Stimulated activated CD8-positive, alpha-beta memory T cell treated with anti-CD3 and anti-CD28 coated beads, Interleukin-15, amount 100 ng/mL, for 4 hours (primary cell): Measurements from ENCODE around the gene ZFP36L2.

ENCODE experiments used
- DNase-seq, 2 donors: peaks; one replicate each; pipeline ENCODE4 v3.0.0-alpha.2; 2020; ENCODE audit warnings: low read depth in 2 of 2

The ZFP36L2 gene

DNA sequence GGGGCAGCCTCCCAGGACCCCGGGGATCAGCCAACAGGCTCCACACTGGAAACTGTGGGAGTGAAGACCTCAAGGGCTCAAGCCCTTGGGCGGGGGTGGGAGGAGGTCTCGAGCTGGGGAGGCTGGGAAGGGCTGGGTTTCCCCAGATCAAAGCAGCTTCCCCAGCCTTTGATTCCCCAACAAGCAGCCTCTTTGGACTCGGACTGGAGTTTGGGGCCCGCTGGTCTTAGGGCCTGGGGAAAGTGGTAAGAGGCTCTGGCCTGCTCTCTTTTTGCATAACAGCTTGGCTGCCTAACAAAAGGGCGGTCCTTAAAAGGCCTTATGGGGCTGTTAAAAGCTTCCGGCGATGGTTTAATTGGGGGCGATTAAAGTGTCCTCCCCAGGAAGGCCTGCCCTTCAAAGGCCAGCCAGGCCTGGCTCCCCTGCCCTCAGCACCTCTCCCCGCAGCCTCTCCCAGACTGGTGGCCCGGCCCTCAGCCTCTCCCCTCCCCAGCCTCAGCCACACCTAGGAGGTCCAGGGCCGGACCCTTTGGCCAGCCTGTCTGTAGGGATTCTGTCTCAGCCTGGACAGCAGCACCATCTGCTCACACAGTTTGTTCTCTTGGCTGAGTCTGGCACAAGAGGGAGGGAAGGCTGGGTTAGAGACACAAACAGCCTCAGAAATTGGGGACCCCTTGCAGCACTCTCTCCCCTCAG, 39.6 kb downstream of the ZFP36L2 start:
- no peak for DNase-seq

DNA sequence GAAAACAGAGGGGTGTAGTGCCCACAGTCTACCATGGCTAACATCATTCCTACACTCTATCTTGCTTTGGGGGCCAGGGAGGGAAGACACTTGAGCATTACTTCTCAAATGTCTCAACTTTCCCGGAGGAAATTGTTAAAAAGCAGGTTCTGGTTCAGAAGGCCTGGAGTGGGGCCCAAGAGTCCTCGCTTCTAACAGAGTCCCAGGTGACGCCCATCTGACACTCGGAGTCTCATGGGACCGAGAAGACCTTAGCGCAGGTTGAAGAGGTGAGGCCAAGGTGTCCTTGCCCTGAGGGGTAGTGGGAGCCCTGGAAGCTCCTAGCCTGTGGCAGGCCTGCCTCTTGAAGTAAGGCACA, 40.1 kb downstream of the ZFP36L2 start:
- DNase-seq: no peak

DNA sequence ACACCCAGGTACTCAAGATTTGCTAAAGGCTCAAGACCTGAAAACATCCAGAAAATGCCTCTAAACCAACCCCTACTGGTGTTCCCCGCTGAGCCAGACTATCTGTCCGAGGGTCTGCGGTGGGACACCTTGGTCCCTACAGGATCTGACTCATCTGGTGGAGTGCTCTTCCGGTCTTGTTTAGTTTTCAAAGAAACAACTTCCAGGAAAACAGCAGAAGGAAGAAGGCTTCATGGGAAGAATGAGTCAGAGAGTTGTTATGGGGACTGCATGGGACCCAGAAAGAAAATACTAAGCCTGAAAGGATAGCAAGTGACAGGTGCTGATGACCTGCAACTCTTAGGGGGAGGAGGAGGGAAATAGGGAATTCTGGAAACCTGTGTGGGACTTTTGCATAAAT, 41.3 kb downstream of the ZFP36L2 start:
- DNase-seq: no peak

DNA sequence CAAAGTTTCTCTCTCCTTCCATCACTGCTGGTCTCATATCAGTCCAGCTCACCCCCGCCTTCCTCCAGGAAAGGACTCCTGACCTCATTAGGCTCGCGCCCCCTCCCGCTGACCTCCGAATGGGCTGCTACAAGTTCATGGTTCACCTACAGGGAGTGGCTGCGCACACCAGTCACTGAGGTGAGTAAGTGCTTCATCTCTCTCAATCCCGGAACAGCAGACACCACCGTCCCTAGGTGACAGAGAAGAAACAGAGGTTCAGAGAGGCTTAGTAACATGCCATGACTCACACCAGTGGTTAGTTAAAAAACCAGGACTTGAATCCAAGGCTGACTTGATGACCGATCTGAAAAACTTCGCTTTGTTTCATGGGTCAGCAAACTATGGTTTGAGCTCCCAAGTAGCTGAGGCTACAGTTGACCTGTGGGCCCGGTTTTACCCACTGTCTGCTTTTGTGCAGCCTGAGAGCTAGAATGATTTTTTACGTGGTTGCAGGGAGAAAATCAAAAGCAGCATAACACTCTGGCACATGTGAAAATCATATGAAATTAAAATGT, 42.0 kb downstream of the ZFP36L2 start:
- peak in 1 of 2 donors; percentile 35 for DNase-seq

DNA sequence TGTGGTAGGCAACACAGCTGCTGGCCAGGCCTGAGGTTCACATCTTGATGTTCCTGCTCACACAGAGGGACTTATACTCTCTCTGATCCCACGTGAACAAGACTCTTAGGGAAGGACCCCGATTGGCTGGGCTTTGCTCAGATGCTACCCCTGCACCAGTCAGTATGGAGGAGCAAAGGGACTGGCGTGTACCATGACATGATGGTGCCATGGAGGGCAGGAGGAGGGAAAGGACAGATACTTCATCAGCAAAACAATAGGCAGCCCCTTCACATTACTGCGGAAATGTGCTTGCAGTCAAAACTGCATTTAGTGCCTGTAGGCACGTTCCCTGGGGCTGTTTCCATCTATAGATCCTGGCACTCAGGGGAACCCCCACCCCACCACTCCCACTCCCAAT, 42.7 kb downstream of the ZFP36L2 start:
- DNase-seq: no peak

DNA sequence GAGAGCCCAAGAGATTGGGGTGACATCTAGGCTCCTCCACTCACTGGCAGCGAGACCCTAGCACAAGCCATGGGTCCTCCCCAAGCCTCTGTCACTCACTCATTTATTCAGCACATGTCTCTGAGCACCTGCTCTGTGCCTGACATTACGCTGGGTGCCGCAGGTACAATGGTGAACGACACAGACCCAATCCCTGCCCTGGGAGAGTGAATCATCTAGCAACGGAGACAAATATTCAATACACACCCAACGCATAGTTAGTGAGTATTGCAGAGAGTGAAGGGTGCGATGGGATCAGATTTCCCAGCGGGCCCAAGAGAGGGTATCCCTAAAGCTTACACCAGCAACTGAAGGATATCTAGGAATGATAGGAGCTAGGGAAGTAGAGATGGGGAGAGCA, 45.5 kb downstream of the ZFP36L2 start:
- DNase-seq: no peak

DNA sequence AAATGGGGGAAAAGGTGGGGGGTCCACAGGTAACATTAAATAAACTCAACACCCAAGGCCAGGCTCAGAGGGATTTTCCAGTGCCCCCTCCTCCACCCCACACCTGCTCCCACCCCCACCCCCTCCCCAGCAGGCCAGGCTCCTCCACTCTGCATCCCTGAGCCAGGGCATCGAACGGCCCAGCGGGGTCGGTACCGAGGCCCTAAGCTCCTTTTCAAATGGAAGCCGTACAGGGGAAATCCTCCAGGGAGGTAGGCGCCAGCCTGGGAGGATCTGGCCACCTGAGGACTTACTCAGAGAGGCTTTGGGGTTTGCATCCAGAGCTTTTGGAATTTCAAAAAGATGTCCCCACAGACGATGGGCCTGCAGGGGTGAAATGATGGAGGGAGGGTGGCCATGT, 46.5 kb downstream of the ZFP36L2 start:
- DNase-seq: no peak

DNA sequence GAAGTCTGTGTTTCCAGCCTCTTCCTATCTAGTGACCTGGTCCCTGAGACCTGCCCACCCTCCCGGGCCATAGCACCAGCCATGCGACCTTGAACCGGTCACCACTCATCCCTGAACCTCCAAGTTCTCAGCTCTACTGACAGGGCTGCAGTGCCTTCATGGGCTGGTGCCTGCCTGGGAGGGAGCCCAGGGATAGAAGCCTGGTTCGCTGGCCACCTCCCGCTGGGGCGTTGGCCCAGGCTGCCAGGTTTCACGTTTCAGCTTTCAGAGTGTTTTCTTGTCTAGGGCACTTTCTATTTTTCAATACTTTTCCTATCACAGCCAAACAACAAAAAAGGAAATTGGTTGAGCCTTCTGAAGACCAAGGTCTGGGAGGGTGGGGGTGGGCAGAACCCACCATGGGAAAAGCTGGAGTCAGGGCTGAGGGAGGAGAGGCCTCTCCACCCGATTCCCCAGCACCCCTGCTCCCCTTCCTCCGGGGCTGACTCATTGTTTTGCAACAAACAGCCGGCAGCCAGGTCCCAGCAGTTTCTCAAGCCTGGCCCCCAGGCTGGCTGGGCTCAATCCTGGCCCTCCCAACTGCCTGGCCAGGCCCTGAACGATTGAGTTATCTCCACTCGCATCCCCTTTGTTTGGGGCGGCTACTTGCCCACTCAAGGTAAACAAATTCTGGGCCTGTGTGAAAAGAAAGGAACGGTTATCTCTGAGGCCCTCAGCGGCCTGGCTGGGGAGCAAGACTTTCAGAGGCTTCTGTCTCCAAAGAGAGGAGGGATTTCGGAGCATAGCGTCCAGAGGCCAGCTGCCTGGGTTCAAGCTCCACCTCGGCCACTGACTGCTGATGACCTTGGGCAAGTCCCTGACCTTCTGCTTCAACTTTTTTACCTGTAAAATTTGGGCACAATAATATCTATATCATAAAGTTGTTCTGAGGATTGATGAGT, 47.5 kb downstream of the ZFP36L2 start:
- DNase-seq: no peak

DNA sequence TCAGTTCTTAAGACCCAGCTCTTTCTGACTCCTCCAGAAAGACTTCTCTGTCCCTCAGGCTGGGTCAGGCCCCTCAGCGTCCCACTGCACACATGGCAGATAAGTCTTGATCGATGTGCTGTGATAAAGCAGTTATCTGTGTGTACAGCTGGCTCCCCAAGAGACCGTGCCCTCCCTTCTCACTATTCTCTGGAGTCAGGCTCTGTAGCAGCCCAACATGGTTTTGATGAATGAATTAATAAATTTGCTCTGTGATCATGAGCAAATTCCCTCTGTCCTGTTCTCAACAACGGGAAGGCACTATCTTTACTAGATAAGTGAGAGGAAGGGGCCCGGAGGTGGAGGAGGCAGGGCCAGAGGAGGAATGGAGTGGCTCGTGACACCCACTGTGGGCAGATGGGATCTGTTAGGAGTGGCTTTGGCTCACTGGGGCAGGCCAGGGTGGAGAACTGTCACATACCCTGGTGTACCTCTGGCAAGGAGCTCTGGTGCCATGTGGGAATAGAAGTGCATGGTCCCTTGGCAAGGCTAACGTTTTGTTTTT, 48.3 kb downstream of the ZFP36L2 start:
- DNase-seq: no peak

DNA sequence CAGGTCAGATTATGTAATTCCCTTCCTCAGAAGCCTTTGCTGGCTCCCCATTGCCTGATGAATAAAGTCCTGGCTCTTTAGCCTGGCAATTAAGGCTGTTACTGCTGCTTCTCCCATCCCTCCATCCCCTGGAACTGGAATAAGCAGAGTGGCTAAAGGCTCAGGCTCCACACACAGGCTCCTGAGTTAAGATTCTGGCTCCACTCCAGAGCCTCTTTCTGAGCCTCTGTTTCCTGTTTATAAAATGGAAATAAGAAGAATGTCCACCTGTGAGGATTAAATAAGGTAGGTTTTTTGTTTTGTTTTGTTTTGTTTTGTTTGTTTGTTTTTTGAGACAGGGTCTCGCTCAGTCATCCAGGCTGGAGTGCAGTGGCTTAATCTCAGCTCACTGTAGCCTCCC, 50.0 kb downstream of the ZFP36L2 start:
- DNase-seq: no peak

DNA sequence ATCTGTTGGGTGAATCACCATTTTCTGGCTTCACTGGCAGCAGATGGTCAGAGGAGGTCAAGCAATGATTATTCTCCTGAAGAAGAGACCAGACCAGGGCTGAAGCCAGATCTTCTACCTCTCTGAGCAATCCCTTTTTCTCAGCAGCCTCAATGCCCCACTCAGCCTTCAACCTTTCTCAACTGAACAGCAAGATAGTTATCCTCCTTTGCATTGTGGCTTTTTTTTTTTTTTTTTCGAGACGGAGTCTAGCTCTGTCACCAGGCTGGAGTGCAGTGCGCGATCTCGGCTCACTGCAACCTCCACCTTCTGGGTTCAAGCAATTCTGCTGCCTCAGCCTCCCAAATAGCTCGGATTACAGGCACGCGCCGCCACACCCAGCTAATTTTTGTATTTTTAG, 50.5 kb downstream of the ZFP36L2 start:
- DNase-seq: no peak

DNA sequence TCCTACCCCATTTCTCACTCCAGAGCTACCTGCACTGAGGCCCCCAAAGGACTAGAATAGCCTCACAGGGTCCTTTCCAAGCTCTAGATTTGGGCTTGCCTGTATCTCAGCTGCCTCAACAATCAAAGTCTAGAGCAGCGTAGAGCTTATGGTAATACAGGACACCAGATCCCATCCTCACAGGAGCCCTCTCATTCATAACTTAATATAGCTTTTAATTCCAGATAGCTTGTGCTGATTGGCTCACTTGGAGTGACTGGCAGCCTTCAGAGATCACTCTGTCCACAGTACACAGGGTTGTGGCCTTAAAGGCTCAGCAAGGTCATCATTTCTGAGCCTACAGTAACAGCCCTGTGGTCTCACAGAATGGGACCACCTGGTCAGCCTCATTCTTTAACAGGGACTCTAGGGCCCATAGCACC, 51.4 kb downstream of the ZFP36L2 start:
- DNase-seq: no peak

DNA sequence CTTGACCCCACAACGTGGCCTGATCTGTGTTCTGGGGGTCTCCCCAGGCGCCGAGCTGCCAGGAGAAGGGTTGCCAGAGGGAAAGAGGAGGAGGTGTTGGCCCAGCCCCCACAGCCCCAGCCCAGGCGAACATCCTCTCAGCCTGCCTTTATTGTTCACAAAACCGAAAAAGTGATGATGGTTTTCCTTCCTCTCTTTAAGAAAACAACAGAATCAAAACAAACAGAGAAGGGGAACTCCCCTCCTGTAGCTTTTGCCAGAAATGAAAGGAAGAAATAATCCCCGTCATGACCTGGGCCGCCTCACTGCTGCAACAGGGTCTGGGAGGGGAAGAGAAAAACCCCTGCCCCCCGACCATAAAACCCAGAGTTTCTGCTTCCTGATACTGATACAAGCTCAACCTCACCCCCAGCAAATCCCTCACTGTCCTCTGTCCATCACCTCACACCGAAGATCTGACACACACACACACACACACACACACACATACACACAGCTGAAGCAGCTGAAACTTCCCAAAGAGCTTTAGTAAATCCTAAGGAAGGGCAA, 52.0 kb downstream of the ZFP36L2 start:
- DNase-seq: peak; percentile 45 to 53
